GM21381 (cell line): ENCODE measurements around the gene ARHGEF40.
"Not testable (repeated sequence)": the region's sequence is repeated elsewhere in the genome, so short reads cannot be mapped to it uniquely, and the experiment has no call there.

ENCODE experiments used
- ATAC-seq: cut with Tn5 transposase; IDR thresholded peaks from one replicate; pipeline ENCODE4 v1.9.1; 2021; ENCODE audit warnings: mild to moderate bottlenecking, moderate library complexity; ENCODE audit not compliant: unreplicated experiment

ARHGEF40 gene

DNA sequence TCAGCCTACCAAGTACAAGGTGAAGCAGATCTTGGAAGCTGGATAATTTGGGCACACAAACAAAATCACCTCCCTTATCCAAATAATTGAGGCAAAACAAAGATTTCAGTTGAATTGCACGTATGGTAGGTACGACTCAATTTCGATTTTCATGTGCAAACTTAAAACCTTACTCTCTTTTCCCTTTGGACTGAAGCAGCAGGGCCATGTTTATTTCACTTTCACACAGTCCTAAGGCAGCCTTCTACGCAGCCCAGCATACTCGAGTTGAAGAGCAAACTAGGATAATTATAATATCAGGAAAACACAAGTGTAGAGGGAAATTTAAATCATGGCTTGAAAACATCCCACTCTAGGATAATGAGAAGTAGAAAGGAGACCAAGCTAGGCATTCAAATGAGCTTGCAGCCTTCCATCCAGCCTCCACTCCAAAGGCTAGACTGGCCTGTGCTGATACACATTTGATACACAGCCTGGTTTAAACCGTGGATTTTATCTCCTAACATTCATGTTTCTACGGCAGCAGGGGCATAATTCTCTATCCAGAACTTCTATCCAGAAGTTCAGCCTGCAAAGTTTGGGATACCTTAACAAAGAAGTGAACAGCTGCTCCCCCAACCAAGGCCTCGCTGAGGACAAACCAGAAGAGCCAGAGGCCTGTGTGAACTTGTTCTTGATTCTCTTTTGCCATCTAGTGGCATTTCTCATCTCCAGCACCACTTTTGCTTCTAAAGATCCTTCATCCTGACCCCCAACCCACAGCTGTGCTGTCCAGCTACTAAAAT lies 30.3 kb upstream of the ARHGEF40 start:
- no peak for ATAC-seq

DNA sequence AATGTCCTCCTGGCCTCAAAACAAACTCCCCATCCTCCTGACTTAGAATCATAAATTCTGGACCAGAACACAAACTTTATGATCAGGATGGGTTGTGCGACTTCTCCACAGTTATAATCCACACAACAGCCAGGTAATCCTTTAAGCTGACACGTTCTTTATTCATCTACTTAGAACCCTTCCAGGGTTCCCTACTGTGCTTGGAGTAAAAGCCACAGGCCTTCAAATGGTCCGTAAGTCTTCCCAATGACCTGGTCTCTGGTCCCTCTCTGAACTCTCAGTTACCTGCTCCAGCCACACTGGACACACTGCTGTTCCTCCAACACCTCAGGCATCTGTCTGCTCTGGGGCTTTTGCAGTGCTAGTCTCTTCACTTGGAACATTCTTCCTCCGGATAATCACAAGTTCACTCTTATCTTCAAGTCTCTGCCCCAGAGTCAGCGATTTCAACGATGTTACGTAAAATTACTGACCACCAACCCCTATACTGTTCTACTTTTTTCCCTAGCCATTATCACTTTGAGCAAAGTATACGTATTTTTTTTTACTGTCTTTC lies 29.7 kb upstream of the ARHGEF40 start:
- no peak for ATAC-seq

DNA sequence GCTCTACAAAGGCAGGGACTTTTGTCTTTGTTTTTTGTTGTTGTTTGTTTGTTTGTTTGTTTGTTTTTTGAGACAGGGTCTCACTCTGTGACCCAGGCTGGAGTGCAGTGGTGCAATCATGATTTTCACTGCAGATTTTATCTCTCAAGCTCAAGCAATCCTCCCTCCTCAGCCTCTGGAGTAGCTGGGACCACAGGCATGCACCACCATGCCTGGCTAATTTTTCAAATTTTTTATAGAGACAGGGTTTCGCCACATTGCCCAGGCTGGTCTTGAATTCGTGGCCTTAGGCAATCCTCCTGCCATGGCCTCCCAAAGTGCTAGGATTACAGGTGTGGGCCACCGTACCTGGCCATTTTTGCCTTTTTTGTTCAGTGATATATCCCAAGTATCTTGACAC lies 29.2 kb upstream of the ARHGEF40 start:
- not testable (repeated sequence) for ATAC-seq

DNA sequence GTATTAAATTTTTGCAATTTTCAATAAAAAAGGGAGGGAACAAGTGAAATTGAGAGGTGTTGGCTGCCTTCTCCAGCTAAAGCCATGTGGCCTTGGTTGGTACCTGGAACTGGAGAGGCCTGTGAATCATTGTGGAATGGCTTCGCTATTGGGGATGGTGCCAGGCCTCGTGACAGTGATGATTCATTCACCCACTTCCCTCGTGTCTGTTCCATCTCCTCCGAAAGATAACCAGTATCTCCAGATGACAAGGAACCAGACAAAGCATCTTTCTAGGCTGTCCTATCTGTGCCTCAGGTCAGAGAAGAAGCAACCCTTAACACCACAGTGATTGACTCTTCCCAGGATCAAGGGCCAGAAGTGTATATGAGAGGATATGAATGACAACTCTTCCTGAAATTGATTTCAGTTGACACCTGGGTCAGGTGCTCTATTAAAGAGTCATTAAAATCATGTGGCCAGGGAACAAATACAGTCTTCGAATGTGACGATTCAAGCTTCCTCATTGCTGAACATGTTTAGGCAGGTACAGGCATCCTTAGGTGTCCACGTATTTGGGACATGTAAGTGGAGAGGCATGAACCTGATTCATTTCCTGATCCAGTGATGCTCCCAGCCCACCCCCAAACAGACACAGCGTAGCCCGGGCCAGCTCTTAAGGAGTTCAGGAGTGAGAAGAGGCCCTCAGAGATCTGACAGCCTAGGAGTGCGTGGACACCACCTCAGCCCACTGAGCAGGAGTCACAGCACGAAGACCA lies 28.2 kb upstream of the ARHGEF40 start, which contains the start of gene RNASE7:
TSS of gene RNASE7 (plus strand) at position 687 of the 758 bp plus-strand sequence. CDS start 631 bp downstream, outside the sequence.
- no peak for ATAC-seq

DNA sequence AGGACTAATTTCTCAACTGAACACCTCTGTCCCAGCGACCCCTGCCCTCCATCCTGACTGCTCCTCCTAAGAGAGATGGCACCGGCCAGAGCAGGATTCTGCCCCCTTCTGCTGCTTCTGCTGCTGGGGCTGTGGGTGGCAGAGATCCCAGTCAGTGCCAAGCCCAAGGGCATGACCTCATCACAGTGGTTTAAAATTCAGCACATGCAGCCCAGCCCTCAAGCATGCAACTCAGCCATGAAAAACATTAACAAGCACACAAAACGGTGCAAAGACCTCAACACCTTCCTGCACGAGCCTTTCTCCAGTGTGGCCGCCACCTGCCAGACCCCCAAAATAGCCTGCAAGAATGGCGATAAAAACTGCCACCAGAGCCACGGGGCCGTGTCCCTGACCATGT lies 27.2 kb upstream of the ARHGEF40 start:
- ATAC-seq: no peak

DNA sequence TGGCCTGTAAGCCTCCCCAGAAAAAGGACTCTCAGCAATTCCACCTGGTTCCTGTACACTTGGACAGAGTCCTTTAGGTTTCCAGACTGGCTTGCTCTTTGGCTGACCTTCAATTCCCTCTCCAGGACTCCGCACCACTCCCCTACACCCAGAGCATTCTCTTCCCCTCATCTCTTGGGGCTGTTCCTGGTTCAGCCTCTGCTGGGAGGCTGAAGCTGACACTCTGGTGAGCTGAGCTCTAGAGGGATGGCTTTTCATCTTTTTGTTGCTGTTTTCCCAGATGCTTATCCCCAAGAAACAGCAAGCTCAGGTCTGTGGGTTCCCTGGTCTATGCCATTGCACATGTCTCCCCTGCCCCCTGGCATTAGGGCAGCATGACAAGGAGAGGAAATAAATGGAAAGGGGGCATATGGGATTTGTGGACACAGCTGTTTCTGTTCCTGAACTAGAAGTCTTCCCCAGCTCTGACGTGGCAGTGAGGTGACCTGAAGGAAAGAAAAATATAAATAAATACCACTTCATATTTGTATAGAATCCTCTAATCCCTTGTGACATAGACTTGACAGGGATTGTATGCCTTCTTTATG lies 26.6 kb upstream of the ARHGEF40 start:
- no peak for ATAC-seq

DNA sequence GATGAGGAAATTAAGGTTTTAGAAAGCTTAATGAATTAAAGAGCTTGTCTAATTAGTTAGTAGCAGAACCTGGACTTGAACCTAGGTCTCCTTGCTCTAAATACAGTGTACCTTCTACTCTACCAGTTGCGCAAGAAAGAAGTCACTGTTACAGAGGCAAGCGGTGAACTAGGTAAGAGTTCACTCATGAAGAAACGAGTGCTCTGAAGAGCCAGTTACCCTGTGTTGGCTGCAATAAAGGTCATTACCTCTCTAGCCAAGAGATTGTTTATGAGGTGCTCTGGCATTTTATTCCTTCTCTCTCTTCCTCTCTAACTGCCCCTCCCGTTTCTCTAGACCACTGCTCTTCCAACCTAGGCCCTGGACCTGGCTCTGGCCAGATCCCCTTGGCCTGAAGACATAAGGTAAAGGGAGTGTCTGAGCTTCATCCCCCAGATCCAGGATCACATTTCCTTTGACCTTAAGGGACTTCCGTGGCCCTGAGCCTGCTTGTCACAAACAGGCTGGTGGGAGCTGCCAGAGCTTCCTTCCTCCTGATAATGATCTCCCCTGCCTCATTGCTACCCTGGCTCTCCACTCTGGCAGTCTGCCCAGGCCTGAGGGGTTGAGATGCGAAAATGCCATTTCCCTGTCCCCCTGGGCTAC lies 26.0 kb upstream of the ARHGEF40 start:
- no peak for ATAC-seq

DNA sequence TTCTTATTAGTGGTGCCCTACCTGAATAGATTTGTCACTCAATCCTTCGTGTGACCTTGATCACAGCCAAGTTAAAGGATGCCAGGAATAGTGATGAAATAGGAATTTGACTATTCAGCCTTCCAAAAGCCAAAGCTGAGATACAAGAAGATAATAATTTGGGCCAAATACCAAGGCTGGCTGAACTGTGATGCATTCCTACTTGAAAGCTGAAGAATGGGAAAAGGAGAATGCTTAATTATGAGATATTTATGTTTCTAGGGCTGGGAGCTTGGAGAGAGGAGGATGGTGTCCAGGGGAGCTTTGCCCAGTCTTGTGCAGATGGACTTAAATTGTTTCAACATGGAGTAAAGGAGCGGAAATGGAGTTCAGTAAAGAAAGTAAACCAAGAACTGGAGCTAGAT lies 22.7 kb upstream of the ARHGEF40 start:
- no peak for ATAC-seq

DNA sequence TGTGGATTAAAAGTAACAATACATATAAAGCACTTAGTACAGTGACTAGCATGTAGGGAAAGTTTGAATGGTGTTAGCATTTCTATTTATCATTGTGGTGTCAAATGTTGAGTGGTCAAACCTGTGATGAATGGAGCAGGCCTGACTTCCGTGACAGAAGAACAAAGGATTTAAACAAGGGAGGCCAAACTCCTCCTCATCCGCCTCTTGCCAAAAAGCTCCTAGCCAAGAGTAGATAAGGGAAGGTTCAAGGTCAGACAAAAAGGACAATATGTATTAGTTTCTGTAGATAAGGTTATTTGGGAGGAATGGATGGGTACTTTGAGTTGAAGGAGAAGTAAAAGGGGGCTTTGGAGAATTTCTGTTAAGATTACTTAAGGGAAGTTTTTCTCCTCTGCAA lies 21.5 kb upstream of the ARHGEF40 start:
- no peak for ATAC-seq

DNA sequence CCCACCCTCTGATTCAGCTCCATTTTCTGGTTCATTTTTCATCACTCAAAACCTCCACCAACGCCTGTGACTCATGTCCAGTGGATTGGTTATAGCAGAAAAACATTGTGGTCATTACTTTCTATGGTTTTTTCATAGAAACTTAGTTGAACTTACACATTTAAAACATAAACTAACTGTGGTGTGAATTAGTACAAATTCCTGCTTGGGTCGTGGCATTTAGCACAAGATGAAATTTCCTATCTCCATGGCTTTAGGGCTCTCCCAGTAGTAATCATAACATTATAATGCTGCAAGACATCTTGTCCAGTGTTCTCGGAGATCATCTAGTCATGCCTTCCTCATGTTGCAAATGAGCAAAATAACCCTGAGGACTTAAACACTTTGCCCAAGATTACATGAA lies 20.8 kb upstream of the ARHGEF40 start:
- no peak for ATAC-seq

DNA sequence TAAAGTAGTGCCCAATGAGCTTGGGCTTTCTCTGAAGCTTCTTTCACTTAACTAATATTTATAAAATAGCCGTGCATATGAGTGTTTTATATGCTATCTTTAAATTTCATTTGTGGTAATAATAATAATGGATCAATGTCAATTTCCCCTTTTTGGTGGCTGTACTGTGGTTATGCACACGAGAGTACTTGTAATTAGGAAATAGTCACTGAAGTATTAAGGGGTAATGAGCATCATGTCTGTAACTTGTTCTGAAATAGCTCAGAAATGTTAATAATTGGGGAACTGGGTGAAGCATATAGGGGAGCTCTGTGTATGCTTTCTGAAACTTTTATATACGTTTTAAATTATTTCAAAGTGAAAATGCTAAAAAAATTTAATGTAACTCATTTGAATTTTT lies 19.5 kb upstream of the ARHGEF40 start:
- ATAC-seq: no peak

DNA sequence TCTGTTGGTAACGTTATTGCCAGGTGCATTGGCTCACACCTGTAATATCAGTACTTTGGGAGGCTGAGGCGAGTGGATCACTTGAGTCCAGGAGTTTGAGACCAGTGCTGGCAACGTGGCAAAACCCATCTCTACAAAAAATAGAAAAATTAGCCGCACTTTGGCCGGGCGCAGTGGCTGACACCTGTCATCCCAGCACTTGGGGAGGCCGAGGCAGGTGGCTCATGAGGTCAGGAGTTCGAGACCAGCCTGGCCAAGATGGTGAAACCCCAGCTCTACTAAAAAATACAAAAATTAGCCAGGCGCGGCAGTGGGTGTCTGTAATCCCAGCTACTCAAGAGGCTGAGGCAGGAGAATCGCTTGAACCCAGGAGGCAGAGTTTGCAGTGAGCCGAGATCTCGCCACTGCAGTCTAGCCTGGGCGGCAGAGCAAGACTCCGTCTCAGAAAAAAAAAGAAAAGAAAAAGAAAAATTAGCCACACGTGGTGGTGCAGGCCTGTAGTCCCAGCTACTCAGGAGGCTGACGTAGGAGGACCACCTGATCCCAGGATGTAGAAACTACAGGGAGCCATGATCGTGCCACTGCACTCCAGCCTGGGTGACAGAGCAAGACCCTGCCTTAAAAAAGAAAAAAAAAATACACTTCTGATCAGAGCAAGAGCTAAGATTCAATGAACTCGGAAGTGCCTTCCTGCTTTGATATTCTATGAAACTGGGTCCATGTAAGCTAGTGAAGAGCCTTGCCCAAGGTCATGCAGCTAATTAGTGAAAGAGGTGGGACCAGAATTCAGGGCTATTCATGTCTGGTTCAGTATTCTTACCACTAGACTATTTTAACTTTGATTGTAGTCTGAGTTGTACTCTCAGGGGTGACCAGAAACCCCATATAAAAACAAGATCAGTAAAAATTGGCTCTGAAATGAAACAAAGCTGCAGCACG lies 16.7 kb upstream of the ARHGEF40 start:
- no peak for ATAC-seq

DNA sequence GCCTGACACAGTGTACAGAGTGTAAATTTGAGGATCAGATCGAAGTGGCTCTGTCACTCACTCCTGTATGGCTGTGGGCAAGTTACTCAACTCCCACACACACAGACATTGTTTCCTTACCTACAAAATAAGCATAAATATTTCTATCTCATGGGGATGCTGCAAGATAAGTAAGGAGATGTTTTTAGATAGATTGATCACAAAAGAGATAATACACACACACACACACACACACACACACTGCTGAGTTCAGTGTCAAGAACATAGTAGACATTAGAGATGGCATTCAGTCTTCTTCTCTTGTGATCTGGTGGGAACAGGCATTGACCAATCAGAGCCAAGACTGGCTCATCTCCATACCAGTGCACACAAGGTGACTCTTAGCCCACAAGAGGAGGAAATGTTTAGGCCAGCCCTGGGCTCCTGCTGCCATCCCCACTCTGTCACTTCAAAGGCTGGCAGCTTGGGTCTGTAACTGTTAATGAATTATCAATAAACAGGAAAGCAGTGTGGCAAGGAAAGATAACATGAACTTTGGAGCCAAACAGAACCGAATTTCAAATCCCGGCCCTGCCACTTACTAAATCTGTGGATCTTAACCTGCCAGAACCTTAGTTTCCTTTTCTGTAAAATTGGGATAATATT lies 15.9 kb upstream of the ARHGEF40 start:
- ATAC-seq: no peak

DNA sequence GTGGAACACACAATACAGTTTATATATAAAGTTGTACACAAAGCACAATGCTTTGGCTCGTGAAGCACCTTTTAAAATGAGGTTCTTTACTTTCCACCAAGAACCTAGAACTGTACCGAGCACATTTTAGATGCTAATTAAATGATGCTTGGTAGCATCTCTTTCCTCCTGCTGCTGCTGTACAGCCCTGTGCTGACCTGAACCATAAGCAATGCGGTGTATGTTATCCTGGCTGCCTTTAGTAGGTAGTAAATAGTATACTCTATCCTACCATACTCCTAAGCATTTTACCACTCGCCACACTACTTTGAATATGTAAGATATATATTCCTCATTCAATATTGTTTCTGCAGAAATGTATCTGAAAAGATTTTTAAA lies 15.3 kb upstream of the ARHGEF40 start:
- no peak for ATAC-seq

DNA sequence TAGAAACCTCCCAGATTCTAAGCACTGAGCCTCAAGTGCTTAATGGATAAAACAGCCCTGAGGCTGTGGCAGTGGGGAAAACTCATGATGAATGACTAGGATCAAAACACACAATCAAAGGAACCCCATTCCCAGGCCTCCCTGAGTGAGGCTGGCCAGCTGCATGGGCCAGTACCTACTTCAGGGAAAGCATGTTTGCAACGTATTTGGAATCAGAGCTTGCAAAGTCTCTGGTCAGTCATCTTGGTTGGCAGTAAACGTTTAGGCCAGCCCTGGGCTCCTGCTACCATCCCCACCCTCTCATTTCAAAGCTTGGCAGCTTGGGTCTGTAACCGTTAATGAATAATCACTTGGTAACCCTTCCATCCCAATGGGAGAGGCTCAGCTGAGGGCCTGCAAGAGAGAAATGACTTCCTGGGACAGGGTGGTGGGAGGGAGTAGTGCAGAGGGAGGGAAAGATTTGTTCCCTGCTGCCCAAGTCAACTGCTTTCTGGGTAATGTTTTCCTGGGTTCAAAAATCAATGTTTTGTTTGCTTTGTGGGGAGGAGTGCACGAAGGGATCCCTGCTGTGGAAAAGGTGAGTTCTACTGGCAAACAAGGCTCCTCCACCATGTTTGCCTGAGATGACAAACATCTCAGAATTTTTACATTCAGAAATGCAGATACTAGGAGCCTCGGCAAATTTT lies 14.5 kb upstream of the ARHGEF40 start:
- no peak for ATAC-seq

DNA sequence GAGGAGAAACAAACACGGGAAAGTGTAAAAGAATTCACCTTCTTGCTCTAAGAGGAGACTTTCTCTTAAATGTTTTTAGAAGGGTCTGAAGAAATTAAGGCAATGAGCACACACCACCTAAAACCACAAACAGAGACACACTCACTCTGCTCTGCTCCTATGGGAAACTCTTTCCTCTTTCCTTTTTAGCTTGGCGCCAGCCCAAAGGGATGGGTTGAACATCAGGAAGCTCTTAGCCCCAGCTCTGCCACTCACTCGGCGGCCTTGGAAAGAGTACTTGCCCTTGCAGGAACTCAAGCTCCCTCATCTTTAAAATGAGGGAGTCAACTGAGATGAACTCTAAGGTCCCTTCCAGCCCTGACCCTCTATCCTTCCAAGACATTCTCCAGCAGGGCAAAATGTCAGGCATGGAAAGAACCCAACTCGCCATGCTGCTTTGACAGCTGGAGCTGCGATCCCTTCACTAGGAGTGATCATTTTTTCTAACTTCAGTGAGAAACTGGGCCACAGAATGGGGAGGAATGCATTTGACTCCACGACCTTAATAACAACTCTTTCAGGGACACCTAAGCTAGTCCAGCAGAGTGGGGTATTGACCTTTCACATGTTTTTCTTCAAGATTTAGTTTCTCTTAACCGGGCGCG lies 13.5 kb upstream of the ARHGEF40 start:
- ATAC-seq: no peak

DNA sequence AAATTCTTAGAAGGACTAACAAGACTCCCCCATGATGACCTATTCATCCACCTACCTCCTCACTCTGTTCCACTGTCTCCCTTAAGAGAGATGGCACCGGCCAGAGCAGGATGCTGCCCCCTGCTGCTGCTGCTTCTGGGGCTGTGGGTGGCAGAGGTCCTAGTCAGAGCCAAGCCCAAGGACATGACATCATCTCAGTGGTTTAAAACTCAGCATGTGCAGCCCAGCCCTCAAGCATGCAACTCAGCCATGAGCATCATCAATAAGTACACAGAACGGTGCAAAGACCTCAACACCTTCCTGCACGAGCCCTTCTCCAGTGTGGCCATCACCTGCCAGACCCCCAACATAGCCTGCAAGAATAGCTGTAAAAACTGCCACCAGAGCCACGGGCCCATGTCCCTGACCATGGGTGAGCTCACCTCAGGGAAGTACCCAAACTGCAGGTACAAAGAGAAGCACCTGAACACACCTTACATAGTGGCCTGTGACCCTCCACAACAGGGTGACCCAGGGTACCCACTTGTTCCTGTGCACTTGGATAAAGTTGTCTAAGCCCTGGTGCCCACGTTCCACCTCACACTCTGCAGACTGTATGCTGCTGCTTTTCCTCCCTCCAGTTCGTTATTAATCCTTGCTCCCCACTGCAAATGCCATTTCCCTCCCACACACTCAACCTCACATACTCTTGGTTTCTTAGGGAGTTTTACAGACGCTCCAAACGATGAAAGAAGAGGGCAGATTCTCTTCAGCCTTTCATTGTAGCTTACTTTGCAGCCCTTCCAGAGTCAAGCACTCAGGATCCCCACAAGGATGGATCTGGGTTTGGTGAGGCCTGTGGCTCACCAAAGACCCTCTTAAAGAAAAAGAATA lies 12.1 kb upstream of the ARHGEF40 start, which contains the start of gene RNASE8:
TSS of gene RNASE8 (plus strand) at position 20 of the 873 bp plus-strand sequence. CDS start at position 91, 71 bp downstream.
- no peak for ATAC-seq
